ENCODE measurements around the gene NAGK.
A peak's percentile ranks its signal among the peaks of the same experiment; 100 is the strongest.
"Not testable (repeated sequence)": the region's sequence is repeated elsewhere in the genome, so short reads cannot be mapped to it uniquely, and the experiment has no call there.

Gene NAGK

DNA sequence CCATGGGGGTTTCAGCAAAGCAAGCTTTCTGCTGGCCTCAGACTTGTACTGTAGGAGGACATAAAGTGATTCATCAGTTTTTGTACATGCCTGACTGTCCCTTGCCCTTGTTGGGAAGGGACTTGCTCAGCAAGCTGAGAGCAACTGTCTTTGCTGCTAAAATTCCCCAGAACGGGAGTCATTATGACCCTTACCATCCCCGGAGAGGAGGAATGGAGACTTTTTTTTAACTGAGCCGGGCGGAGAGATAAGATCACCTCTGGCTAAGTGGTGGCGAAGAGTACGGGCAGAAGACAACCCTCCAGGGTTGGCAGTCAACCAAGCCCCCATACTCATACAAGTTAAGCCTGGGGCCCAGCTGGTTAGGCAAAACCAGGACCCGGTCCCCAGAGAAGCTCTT is 20.4 kb upstream of the NAGK start:
- H3K27ac ChIP-seq (ENCODE audit: extremely low read depth, low read depth, low read length): no peak overlapping the region
- no peaks in the 10 kb centered on the region for H3K36me3 ChIP-seq (ENCODE audit: control insufficient read depth in 2 of 2, insufficient read depth in 1 of 2, low read length in 2 of 2)
- ChIA-PET POLR2A (interaction anchor here (0.7 kb wide), 1 partner anchor 20 kb away, joined by 3 read pairs; the partner anchor contains the start of gene NAGK), CTCF (no interaction called here)
- H3K4me3 ChIP-seq (ENCODE audit: low read depth, low read length): no peak overlapping the region
- TF ChIP-seq TRIM28 (IDR thresholded peaks at IDR 0.05; ENCODE audit: borderline replicate concordance, low read length): no peak
- TF ChIP-seq, protein P1, sequence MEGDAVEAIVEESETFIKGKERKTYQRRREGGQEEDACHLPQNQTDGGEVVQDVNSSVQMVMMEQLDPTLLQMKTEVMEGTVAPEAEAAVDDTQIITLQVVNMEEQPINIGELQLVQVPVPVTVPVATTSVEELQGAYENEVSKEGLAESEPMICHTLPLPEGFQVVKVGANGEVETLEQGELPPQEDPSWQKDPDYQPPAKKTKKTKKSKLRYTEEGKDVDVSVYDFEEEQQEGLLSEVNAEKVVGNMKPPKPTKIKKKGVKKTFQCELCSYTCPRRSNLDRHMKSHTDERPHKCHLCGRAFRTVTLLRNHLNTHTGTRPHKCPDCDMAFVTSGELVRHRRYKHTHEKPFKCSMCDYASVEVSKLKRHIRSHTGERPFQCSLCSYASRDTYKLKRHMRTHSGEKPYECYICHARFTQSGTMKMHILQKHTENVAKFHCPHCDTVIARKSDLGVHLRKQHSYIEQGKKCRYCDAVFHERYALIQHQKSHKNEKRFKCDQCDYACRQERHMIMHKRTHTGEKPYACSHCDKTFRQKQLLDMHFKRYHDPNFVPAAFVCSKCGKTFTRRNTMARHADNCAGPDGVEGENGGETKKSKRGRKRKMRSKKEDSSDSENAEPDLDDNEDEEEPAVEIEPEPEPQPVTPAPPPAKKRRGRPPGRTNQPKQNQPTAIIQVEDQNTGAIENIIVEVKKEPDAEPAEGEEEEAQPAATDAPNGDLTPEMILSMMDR (tag by site-specific recombination; IDR thresholded peaks at IDR 0.05): no peak
- TF ChIP-seq SP7 (tag by site-specific recombination; IDR thresholded peaks at IDR 0.05): no peak
- TF ChIP-seq ZNF501 (tag by site-specific recombination; IDR thresholded peaks at IDR 0.05): no peak
- TF ChIP-seq HOXD13 (CRISPR knock-in tag; IDR thresholded peaks at IDR 0.05; ENCODE audit: borderline replicate concordance): no peak
- TF ChIP-seq ZNF223 (tag by site-specific recombination; IDR thresholded peaks at IDR 0.05): no peak
- TF ChIP-seq, protein P2, sequence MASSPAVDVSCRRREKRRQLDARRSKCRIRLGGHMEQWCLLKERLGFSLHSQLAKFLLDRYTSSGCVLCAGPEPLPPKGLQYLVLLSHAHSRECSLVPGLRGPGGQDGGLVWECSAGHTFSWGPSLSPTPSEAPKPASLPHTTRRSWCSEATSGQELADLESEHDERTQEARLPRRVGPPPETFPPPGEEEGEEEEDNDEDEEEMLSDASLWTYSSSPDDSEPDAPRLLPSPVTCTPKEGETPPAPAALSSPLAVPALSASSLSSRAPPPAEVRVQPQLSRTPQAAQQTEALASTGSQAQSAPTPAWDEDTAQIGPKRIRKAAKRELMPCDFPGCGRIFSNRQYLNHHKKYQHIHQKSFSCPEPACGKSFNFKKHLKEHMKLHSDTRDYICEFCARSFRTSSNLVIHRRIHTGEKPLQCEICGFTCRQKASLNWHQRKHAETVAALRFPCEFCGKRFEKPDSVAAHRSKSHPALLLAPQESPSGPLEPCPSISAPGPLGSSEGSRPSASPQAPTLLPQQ (tag by site-specific recombination; IDR thresholded peaks at IDR 0.05): no peak
- TF ChIP-seq REPIN1 (tag by site-specific recombination; IDR thresholded peaks at IDR 0.05; ENCODE audit: low read depth): no peak
- no peak for TF ChIP-seq ZNF404 (tag by site-specific recombination; IDR thresholded peaks at IDR 0.05)
- TF ChIP-seq ZNF560 (tag by site-specific recombination; IDR thresholded peaks at IDR 0.05; ENCODE audit: borderline replicate concordance): no peak
- no peak for TF ChIP-seq ZNF157 (tag by site-specific recombination; IDR thresholded peaks at IDR 0.05)
- TF ChIP-seq, protein P3, sequence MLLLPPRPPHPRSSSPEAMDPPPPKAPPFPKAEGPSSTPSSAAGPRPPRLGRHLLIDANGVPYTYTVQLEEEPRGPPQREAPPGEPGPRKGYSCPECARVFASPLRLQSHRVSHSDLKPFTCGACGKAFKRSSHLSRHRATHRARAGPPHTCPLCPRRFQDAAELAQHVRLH (tag by site-specific recombination; IDR thresholded peaks at IDR 0.05): no peak
- TF ChIP-seq ZNF548 (tag by site-specific recombination; IDR thresholded peaks at IDR 0.05): no peak
- no peaks in the 10 kb centered on the region for H3K4me1 ChIP-seq (ENCODE audit: control insufficient read depth, insufficient read depth, low read length)
- H3K9me3 ChIP-seq (ENCODE audit: control insufficient read depth, insufficient read depth, low read depth, low read length): no peaks in the 10 kb centered on the region

DNA sequence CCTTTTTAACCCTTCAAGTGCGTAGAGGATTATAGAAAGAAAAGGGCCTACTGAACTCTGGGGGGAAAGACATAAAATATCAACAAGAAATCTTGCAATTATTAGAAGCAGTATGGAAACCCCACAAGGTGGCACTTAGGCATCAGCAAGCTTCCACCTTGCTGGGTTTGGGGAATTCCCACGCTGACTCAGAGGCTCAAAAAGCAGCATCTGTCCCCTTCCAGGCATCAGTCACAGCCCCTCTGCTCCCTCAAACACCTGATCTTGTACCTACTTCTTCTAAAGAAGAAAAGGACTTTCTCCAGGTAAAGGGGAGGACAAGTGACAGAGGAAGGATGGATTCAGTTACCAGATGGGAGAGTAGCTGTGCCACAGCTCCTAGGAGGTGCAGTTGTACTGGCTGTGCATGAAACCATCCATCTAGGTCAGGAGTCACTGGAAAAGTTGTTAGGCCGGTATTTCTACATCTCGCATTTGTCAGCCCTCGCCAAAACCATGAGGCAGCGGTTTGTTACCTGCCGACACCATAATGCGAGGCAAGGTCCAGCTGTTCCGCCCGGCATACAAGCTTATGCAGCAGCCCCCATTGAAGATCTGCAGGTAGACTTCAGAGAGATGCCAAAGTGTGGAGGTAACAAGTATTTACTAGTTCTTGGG is 18.6 kb upstream of the NAGK start:
- POLR2A ChIA-PET; H3K27ac ChIP-seq (ENCODE audit: extremely low read depth, low read depth, low read length); H3K9me3 ChIP-seq (ENCODE audit: control insufficient read depth, insufficient read depth, low read depth, low read length); H3K4me1 ChIP-seq (ENCODE audit: control insufficient read depth, insufficient read depth, low read length); CTCF ChIA-PET; H3K4me3 ChIP-seq (ENCODE audit: low read depth, low read length); H3K36me3 ChIP-seq (ENCODE audit: control insufficient read depth in 2 of 2, insufficient read depth in 1 of 2, low read length in 2 of 2): not testable (repeated sequence)
- TF ChIP-seq ZNF654 (tag by site-specific recombination; IDR thresholded peaks at IDR 0.05; ENCODE audit: low read depth): peak; percentile 10; the same call in 1 of the 2 replicates

DNA sequence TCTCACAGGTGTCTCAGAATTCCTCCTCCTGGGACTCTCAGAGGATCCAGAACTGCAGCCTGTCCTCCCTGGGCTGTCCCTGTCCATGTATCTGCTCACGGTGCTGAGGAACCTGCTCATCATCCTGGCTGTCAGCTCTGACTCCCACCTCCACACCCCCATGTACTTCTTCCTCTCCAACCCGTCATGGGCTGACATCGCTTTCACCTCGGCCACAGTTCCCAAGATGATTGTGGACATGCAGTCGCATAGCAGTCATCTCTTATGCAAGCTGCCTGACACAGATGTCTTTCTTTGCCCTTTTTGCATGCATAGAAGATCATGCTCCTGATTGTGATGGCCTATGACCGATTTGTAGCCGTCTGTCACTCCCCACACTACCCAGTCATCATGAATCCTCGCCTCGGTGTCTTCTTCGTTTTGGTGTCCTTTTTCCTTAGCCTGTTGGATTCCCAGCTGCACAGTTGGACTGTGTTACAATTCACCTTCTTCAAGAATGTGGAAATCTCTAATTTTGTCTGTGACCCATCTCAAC is 13.2 kb upstream of the NAGK start:
- H3K4me1 ChIP-seq (ENCODE audit: control insufficient read depth, insufficient read depth, low read length); H3K9me3 ChIP-seq (ENCODE audit: control insufficient read depth, insufficient read depth, low read depth, low read length); CTCF ChIA-PET; H3K27ac ChIP-seq (ENCODE audit: extremely low read depth, low read depth, low read length); POLR2A ChIA-PET; H3K36me3 ChIP-seq (ENCODE audit: control insufficient read depth in 2 of 2, insufficient read depth in 1 of 2, low read length in 2 of 2); H3K4me3 ChIP-seq (ENCODE audit: low read depth, low read length): not testable (repeated sequence)

DNA sequence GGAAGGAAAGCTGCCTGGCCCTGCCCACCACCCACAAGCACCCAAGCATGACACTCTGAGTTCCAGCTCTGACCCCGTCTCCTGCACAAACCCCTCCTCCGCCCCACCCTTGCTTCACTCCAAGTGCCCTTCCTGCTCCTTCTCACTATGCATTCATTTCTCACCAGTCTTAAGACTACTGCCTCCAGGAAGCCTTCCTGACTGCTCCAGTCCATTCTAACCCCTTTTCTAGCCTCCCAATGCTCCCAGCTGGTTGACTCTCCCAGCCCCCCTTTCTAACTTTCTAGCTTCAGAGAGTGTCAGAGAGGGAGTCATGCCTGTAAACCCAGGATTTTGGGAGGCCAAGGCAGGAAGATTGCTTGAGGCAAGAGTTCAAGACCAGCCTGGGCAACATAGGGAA is 8.2 kb upstream of the NAGK start:
- ChIA-PET CTCF (interaction anchor here (0.6 kb wide), 1 partner anchor 11 kb away, joined by 3 read pairs; no protein-coding TSS in a partner anchor), POLR2A (no interaction called here)

More for the DNA sequence above, 8.2 kb upstream of the NAGK start:
- H3K4me1 ChIP-seq (ENCODE audit: control insufficient read depth, insufficient read depth, low read length): no peaks in the 10 kb centered on the region
- no peak overlapping the region for H3K27ac ChIP-seq (ENCODE audit: extremely low read depth, low read depth, low read length)
- H3K4me3 ChIP-seq (ENCODE audit: low read depth, low read length): no peak overlapping the region
- TF ChIP-seq ZNF473 (tag by site-specific recombination; IDR thresholded peaks at IDR 0.05): no peak
- TF ChIP-seq HOXD13 (CRISPR knock-in tag; IDR thresholded peaks at IDR 0.05; ENCODE audit: borderline replicate concordance): no peak
- no peak for TF ChIP-seq ZNF777 (tag by site-specific recombination; IDR thresholded peaks at IDR 0.05; ENCODE audit: borderline replicate concordance)
- TF ChIP-seq ZNF211 (tag by site-specific recombination; IDR thresholded peaks at IDR 0.05; ENCODE audit: low read depth): no peak
- no peak for TF ChIP-seq SCRT1 (tag by site-specific recombination; IDR thresholded peaks at IDR 0.05; ENCODE audit: borderline replicate concordance)
- no peak for TF ChIP-seq OSR2 (tag by site-specific recombination; IDR thresholded peaks at IDR 0.05)
- TF ChIP-seq ZNF76 (tag by site-specific recombination; IDR thresholded peaks at IDR 0.05; ENCODE audit: borderline replicate concordance, low read depth): no peak
- TF ChIP-seq, protein P4, sequence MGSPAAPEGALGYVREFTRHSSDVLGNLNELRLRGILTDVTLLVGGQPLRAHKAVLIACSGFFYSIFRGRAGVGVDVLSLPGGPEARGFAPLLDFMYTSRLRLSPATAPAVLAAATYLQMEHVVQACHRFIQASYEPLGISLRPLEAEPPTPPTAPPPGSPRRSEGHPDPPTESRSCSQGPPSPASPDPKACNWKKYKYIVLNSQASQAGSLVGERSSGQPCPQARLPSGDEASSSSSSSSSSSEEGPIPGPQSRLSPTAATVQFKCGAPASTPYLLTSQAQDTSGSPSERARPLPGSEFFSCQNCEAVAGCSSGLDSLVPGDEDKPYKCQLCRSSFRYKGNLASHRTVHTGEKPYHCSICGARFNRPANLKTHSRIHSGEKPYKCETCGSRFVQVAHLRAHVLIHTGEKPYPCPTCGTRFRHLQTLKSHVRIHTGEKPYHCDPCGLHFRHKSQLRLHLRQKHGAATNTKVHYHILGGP (tag by site-specific recombination; IDR thresholded peaks at IDR 0.05): no peak
- no peaks in the 10 kb centered on the region for H3K9me3 ChIP-seq (ENCODE audit: control insufficient read depth, insufficient read depth, low read depth, low read length)
- no peaks in the 10 kb centered on the region for H3K36me3 ChIP-seq (ENCODE audit: control insufficient read depth in 2 of 2, insufficient read depth in 1 of 2, low read length in 2 of 2)
